A673 (cell line): ENCODE measurements around the gene HECTD4. TPM values are rescaled to one million over a fixed set of nuclear protein-coding genes. Genes with fewer than 3 reads are reported as not detected.
A peak's percentile ranks its signal among the peaks of the same experiment; 100 is the strongest.

ENCODE experiments used
- BruUV-seq: library from RNA; stranded (reverse); fragments of 400-500 nt; replicated peaks from 2 replicates; lab custom pipeline; 2021; lab: Mats Ljungman, UMichigan
- CTCF ChIA-PET: fragments of 300-600 bp; sonication (Branson Sonifier 250); formaldehyde crosslinking; loops from one replicate; lab custom pipeline; 2022; ENCODE audit warnings: antibody characterized with exemption; lab: Charles Lee
- POLR2A ChIA-PET: fragments of 300-600 bp; sonication (Branson Sonifier 250); formaldehyde crosslinking; loops from one replicate; lab custom pipeline; 2022; ENCODE audit warnings: antibody characterized with exemption; ENCODE audit not compliant: low non-redundant PET; lab: Charles Lee
- DNase-seq: peaks from one replicate; pipeline ENCODE4 v3.0.0-alpha.2; 2015; ENCODE audit warnings: low spot score
- H3K27ac ChIP-seq: fragments of 200-600 bp; sonication (generic); 2 replicates; pipeline ENCODE4 v1.5.1; 2016; ENCODE audit warnings: mixed run types, low read depth, mild to moderate bottlenecking, mixed read lengths, antibody characterized with exemption, low read length; ENCODE audit not compliant: poor library complexity, severe bottlenecking
- H3K27me3 ChIP-seq: fragments of 200-600 bp; sonication (generic); replicated peaks from 2 replicates; pipeline ENCODE4 v1.6.1; 2017; ENCODE audit warnings: mixed run types, low read depth, mild to moderate bottlenecking, mixed read lengths, antibody characterized with exemption, low read length; ENCODE audit not compliant: insufficient read depth, poor library complexity
- H3K36me3 ChIP-seq: fragments of 200-600 bp; sonication (generic); 2 replicates; pipeline ENCODE4 v1.6.1; 2016; ENCODE audit warnings: mixed run types, mild to moderate bottlenecking, mixed read lengths, antibody characterized with exemption, low read length; ENCODE audit not compliant: insufficient read depth, poor library complexity, severe bottlenecking
- H3K4me1 ChIP-seq: fragments of 200-600 bp; sonication (generic); 2 replicates; pipeline ENCODE4 v1.6.1; 2017; ENCODE audit warnings: mixed run types, mild to moderate bottlenecking, mixed read lengths, antibody characterized with exemption, low read length; ENCODE audit not compliant: insufficient read depth, poor library complexity, severe bottlenecking
- H3K4me3 ChIP-seq: fragments of 200-600 bp; sonication (generic); 2 replicates; pipeline ENCODE4 v1.5.1; 2016; ENCODE audit warnings: low read depth, mixed run types, mild to moderate bottlenecking, mixed read lengths, low read length; ENCODE audit not compliant: poor library complexity, severe bottlenecking
- H3K9me3 ChIP-seq: fragments of 200-600 bp; sonication (generic); 2 replicates; pipeline ENCODE4 v1.6.1; 2016; ENCODE audit warnings: mixed run types, low read depth, mild to moderate bottlenecking, mixed read lengths, antibody characterized with exemption, low read length; ENCODE audit not compliant: poor library complexity, severe bottlenecking
- CTCF ChIP-seq: fragments of 300-800, 200-600 bp; sonication (generic); conservative IDR thresholded peaks from 2 replicates; pipeline ENCODE4 v1.5.1; 2017; ENCODE audit warnings: low read depth, mild to moderate bottlenecking, antibody characterized with exemption, low read length, moderate library complexity, mixed read lengths
- EZH2 ChIP-seq: fragments of 200-600 bp; sonication (generic); IDR thresholded peaks from 2 replicates; pipeline ENCODE4 v1.6.1; 2017; ENCODE audit warnings: borderline replicate concordance, low read depth, mild to moderate bottlenecking, mixed read lengths, antibody characterized with exemption, low read length; ENCODE audit not compliant: poor library complexity, severe bottlenecking
- intact Hi-C: fragments of 100-400 bp; cut with micrococcal nuclease; formaldehyde crosslinking; loops from one replicate; pipeline ENCODE4 v1.10.0; 2022; ENCODE audit not compliant: unreplicated experiment
- total RNA-seq: library from RNA; stranded (reverse); gene quantifications from 2 replicates; pipeline ENCODE4 v1.2.3, GENCODE V29; 2021

The HECTD4 gene
- total RNA-seq, 1 experiment from 2014 or later = 52.1 TPM

DNA sequence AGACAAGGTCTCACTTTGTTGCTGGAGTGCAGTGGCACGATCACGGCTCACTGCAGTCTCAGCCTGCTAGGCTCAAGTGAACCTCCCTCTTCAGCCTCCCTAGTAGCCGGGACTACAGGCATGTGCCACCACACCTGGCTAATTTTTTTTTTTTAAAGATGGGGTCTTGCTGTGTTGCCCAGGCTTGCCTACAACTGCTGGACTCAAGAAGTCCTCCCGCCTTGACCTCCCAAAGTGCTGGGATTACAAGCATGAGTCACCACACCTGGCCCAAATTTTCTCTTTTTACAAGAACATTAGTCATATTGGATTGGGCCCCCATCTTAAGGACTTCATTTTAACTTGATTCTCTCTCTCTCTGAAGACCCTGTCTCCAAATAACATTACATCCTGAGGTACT is 7.0 kb upstream of the HECTD4 start:
- H3K4me3 ChIP-seq = no peak overlapping the region
- H3K36me3 ChIP-seq = no peaks in the 10 kb centered on the region
- ChIA-PET CTCF (no interaction called here), POLR2A (no interaction called here)
- TF ChIP-seq EZH2 (no peak), CTCF (no peak)
- DNase-seq = no peak
- no peaks in the 10 kb centered on the region for H3K27me3 ChIP-seq
- no TSS peak for BruUV-seq
- H3K9me3 ChIP-seq = no peaks in the 10 kb centered on the region
- intact Hi-C loops = loop anchor here (5.0 to 10.0 kb wide), 3 partner anchors 94 to 437 kb away; partner anchors contain the start of genes ERP29 and TMEM116
- no peak overlapping the region for H3K27ac ChIP-seq
- H3K4me1 ChIP-seq = peaks cover 15% of the 10 kb centered on the region

- intact Hi-C loops = loop anchor here (1.0 to 10.0 kb wide), 4 partner anchors 92 to 434 kb away; partner anchors contain the start of genes ERP29 and TMEM116
- CTCF ChIA-PET = interaction anchor here (0.7 to 1.9 kb wide), 5 partner anchors 16 to 442 kb away, joined by 3 to 33 read pairs (median 5); no protein-coding TSS in a partner anchor
- TF ChIP-seq EZH2 (no peak), CTCF (no peak)
Observed at GRCh38 chr12:112386726-112387125, 4.5 kb upstream of the HECTD4 start.

GRCh38 chr12:112382866-112383265 is 635 bp upstream of the HECTD4 start:
- TF ChIP-seq EZH2 (no peak), CTCF (no peak)
- H3K27me3 ChIP-seq = no peaks in the 10 kb centered on the region
- peaks cover 15% of the 10 kb centered on the region for H3K4me1 ChIP-seq
- CTCF ChIA-PET = no interaction called here
- POLR2A ChIA-PET = no interaction called here
- intact Hi-C loops = loop anchor here (5.0 to 10.0 kb wide), 3 partner anchors 88 to 368 kb away; partner anchors contain the start of genes ERP29, NAA25 and TMEM116
- no peaks in the 10 kb centered on the region for H3K36me3 ChIP-seq
- no peak for DNase-seq
- H3K9me3 ChIP-seq = no peaks in the 10 kb centered on the region
- H3K27ac ChIP-seq = peak overlapping the region; percentile 84
- no TSS peak for BruUV-seq
- peak overlapping the region; percentile 98 for H3K4me3 ChIP-seq

More at GRCh38 chr12:112386726-112387125, 4.5 kb upstream of the HECTD4 start:
- Histone ChIP-seq H3K4me1 (peaks cover 15% of the 10 kb centered on the region), H3K4me3 (no peak overlapping the region), H3K9me3 (no peaks in the 10 kb centered on the region), H3K27ac (peak overlapping the region; percentile 43), H3K36me3 (no peaks in the 10 kb centered on the region), H3K27me3 (no peaks in the 10 kb centered on the region)
- DNase-seq = peak; percentile 36
- POLR2A ChIA-PET = interaction anchor here (0.6 kb wide), 1 partner anchor 278 kb away, joined by 10 read pairs; no protein-coding TSS in a partner anchor
- BruUV-seq = no TSS peak
